GM18499 (cell line): Measurements from ENCODE around the gene EHD4.

Experiments used
- ATAC-seq: cut with Tn5 transposase; IDR thresholded peaks from one replicate; pipeline ENCODE4 v1.9.1; 2021; ENCODE audit warnings: moderate number of reproducible peaks; ENCODE audit not compliant: insufficient read depth, unreplicated experiment

Gene EHD4

GRCh38 chr15:41925086-41925608 is 47.2 kb downstream of the EHD4 start:
- ATAC-seq, result no peak

GRCh38 chr15:41923401-41923997 is 48.9 kb downstream of the EHD4 start:
- ATAC-seq, result no peak

- ATAC-seq, result no peak
Measured at GRCh38 chr15:41922353-41922752, 50.0 kb downstream of the EHD4 start.

- no peak for ATAC-seq
Measured at GRCh38 chr15:41921639-41922038, 50.7 kb downstream of the EHD4 start.

- no peak for ATAC-seq
Measured at GRCh38 chr15:41921167-41921566, 51.2 kb downstream of the EHD4 start.

- ATAC-seq, result no peak
Measured at GRCh38 chr15:41919954-41920538, 52.3 kb downstream of the EHD4 start.

- no peak for ATAC-seq
Measured at GRCh38 chr15:41919201-41919820, 53.0 kb downstream of the EHD4 start.

- ATAC-seq, result no peak
Measured at GRCh38 chr15:41918506-41919126, 53.7 kb downstream of the EHD4 start.

GRCh38 chr15:41917767-41918430 is 54.5 kb downstream of the EHD4 start:
- ATAC-seq, result no peak

GRCh38 chr15:41915255-41915994 is 56.9 kb downstream of the EHD4 start:
- ATAC-seq, result no peak

- no peak for ATAC-seq
Measured at GRCh38 chr15:41914411-41914810, 57.9 kb downstream of the EHD4 start.

- ATAC-seq, result no peak
Measured at GRCh38 chr15:41913256-41913655, 59.1 kb downstream of the EHD4 start.

GRCh38 chr15:41911691-41912345 is 60.5 kb downstream of the EHD4 start:
- ATAC-seq, result no peak

GRCh38 chr15:41908736-41909461 is 63.5 kb downstream of the EHD4 start:
- no peak for ATAC-seq

GRCh38 chr15:41907141-41907540 is 65.2 kb downstream of the EHD4 start:
- ATAC-seq, result no peak

GRCh38 chr15:41906608-41907007 is 65.7 kb downstream of the EHD4 start:
- no peak for ATAC-seq

- ATAC-seq, result no peak
Measured at GRCh38 chr15:41905036-41905793, 67.1 kb downstream of the EHD4 start.

- ATAC-seq, result no peak
Measured at GRCh38 chr15:41904541-41905005, 67.8 kb downstream of the EHD4 start.
